ENCODE results near the gene HDAC9.

The HDAC9 gene

DNA sequence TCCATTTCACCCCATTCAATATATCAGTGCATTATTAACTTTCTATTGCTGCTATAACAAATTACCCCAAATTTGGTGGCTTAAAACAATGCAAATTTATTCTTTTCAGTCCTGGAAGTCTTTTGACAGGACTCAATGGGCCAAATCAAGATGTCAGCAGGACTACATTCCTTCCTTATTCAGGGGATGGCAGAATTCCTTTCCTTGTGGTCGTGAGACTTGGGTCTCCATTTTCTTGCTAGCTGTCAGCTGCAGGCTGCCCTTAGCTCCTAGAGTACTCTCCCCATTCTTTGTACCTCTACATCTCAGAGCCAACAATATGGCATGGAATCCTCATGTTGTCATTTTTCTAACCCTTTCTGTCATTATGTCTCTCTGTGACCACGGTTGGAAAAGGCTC lies 310.6 kb downstream of the HDAC9 start:
- no peak overlapping the region for H2AFZ ChIP-seq (ENCODE audit: low read depth, low read length)
- no peaks in the 10 kb centered on the region for H4K20me1 ChIP-seq (ENCODE audit: insufficient read depth, low read length)
- no peaks in the 10 kb centered on the region for H3K79me2 ChIP-seq (ENCODE audit: low read length)
- no peak overlapping the region for H3K4me2 ChIP-seq (ENCODE audit: low read length)
- H3K27ac ChIP-seq (ENCODE audit: low read length): no peak overlapping the region
- no peak overlapping the region for H3K9ac ChIP-seq (ENCODE audit: low read length)
- H3K36me3 ChIP-seq (replicated peaks; ENCODE audit: low read depth, low read length): no peaks in the 10 kb centered on the region
- H3K27me3 ChIP-seq (ENCODE audit: low read depth, low read length): no peaks in the 10 kb centered on the region
- H3K4me1 ChIP-seq (ENCODE audit: low read length): no peaks in the 10 kb centered on the region
- no peak overlapping the region for H3K4me3 ChIP-seq (ENCODE audit: low read length)
- TF ChIP-seq, protein P1, sequence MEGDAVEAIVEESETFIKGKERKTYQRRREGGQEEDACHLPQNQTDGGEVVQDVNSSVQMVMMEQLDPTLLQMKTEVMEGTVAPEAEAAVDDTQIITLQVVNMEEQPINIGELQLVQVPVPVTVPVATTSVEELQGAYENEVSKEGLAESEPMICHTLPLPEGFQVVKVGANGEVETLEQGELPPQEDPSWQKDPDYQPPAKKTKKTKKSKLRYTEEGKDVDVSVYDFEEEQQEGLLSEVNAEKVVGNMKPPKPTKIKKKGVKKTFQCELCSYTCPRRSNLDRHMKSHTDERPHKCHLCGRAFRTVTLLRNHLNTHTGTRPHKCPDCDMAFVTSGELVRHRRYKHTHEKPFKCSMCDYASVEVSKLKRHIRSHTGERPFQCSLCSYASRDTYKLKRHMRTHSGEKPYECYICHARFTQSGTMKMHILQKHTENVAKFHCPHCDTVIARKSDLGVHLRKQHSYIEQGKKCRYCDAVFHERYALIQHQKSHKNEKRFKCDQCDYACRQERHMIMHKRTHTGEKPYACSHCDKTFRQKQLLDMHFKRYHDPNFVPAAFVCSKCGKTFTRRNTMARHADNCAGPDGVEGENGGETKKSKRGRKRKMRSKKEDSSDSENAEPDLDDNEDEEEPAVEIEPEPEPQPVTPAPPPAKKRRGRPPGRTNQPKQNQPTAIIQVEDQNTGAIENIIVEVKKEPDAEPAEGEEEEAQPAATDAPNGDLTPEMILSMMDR (IDR thresholded peaks at IDR 0.05; ENCODE audit: low read depth, low read length): no peak
- TF ChIP-seq EZH2phosphoT487 (IDR thresholded peaks at IDR 0.05; ENCODE audit: low read depth): no peak
- H3K9me3 ChIP-seq (ENCODE audit: insufficient read depth, low read length): no peaks in the 10 kb centered on the region

DNA sequence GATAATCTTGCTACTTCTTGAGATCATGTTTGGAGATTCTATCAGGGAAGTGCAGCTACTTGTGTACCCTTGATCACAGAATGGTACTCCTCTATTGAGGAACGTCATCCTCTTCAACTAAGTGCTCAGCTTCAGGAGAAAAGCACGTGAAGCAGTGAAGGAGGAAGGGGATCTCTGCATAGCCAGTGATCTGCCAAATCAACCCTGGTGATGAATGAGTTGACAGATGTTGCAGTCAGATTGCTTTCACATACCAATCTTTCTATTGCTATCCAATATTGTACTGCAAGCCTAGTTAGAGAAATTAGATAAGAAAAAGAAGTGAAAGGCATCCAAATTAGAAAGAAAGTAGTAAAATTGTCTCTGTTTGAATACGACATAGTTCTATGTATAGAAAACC lies 312.5 kb downstream of the HDAC9 start:
- Histone ChIP-seq H3K4me2 (ENCODE audit: low read length) (no peak overlapping the region), H3K79me2 (ENCODE audit: low read length) (no peaks in the 10 kb centered on the region), H3K36me3 (replicated peaks; ENCODE audit: low read depth, low read length) (no peaks in the 10 kb centered on the region), H3K4me1 (ENCODE audit: low read length) (no peaks in the 10 kb centered on the region), H2AFZ (ENCODE audit: low read depth, low read length) (no peak overlapping the region), H4K20me1 (ENCODE audit: insufficient read depth, low read length) (no peaks in the 10 kb centered on the region), H3K9ac (ENCODE audit: low read length) (no peak overlapping the region), H3K27ac (ENCODE audit: low read length) (no peak overlapping the region), H3K27me3 (ENCODE audit: low read depth, low read length) (no peaks in the 10 kb centered on the region), H3K9me3 (ENCODE audit: insufficient read depth, low read length) (no peaks in the 10 kb centered on the region), H3K4me3 (ENCODE audit: low read length) (no peak overlapping the region)
- TF ChIP-seq, protein P1 (IDR thresholded peaks at IDR 0.05; ENCODE audit: low read depth, low read length): no peak
- no peak for TF ChIP-seq EZH2phosphoT487 (IDR thresholded peaks at IDR 0.05; ENCODE audit: low read depth)

DNA sequence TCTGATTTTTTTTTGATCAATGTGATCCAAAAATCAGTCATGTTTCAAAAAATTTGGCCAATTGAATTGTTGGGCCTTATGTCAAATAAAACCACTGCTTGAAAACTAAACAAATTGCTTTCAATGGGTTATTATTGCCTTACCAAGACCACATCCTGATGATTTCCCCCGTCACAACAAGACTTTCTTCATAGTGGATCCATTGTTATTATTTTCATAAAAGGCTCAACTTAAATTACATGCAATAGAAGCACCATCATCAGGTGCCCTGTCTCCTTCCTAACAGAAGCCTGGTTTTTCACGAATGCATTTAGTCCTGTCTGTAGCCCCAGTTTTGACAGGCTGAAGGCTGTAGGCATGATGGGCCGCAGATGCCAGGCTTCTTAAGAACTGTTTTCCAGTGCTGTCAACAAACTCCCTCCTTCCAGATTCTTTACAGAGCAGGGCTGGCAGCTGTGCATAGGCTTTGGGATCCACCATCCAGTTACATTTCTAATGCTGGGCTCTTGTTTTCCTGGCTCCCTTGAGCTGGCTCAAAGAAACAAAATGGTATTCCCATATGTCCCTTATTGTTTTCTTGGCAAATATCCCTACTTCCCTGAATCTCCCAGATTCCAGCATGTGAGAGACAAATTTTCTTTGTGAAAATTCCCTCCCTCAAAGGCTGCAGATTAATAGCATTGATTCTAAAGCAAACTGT lies 319.9 kb downstream of the HDAC9 start:
- Histone ChIP-seq H3K27ac (ENCODE audit: low read length) (no peak overlapping the region), H3K4me3 (ENCODE audit: low read length) (no peak overlapping the region), H3K36me3 (replicated peaks; ENCODE audit: low read depth, low read length) (no peaks in the 10 kb centered on the region), H3K79me2 (ENCODE audit: low read length) (no peaks in the 10 kb centered on the region), H3K9me3 (ENCODE audit: insufficient read depth, low read length) (no peaks in the 10 kb centered on the region), H4K20me1 (ENCODE audit: insufficient read depth, low read length) (no peaks in the 10 kb centered on the region), H3K4me1 (ENCODE audit: low read length) (no peaks in the 10 kb centered on the region), H3K4me2 (ENCODE audit: low read length) (no peak overlapping the region), H3K9ac (ENCODE audit: low read length) (no peak overlapping the region), H2AFZ (ENCODE audit: low read depth, low read length) (no peak overlapping the region), H3K27me3 (ENCODE audit: low read depth, low read length) (no peaks in the 10 kb centered on the region)
- TF ChIP-seq, protein P1 (IDR thresholded peaks at IDR 0.05; ENCODE audit: low read depth, low read length): no peak
- TF ChIP-seq EZH2phosphoT487 (IDR thresholded peaks at IDR 0.05; ENCODE audit: low read depth): no peak

DNA sequence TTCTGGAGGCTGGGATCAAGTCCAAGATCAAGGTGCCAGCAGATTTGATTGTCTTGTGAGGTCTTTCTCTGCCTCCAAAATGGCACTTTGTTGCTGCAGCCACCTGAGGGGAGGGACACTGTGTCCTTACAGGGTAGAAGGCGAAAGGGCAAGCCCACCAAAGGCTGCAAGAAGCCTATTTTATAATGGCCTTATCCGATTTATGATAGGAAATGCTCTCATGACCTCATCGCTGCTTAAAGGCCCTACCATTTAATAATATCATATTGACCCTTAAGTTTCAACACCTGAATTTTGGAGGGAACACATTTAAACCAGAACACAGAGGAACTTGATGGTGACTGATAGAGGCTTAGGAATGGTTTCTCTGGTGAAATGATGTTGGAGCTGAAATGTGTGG lies 325.4 kb downstream of the HDAC9 start:
- H3K4me3 ChIP-seq (ENCODE audit: low read length): no peak overlapping the region
- H3K9ac ChIP-seq (ENCODE audit: low read length): no peak overlapping the region
- no peaks in the 10 kb centered on the region for H3K27me3 ChIP-seq (ENCODE audit: low read depth, low read length)
- no peaks in the 10 kb centered on the region for H4K20me1 ChIP-seq (ENCODE audit: insufficient read depth, low read length)
- no peaks in the 10 kb centered on the region for H3K79me2 ChIP-seq (ENCODE audit: low read length)
- no peak overlapping the region for H3K27ac ChIP-seq (ENCODE audit: low read length)
- H3K36me3 ChIP-seq (replicated peaks; ENCODE audit: low read depth, low read length): no peaks in the 10 kb centered on the region
- no peak overlapping the region for H3K4me2 ChIP-seq (ENCODE audit: low read length)
- H2AFZ ChIP-seq (ENCODE audit: low read depth, low read length): no peak overlapping the region
- no peaks in the 10 kb centered on the region for H3K4me1 ChIP-seq (ENCODE audit: low read length)
- TF ChIP-seq EZH2phosphoT487 (IDR thresholded peaks at IDR 0.05; ENCODE audit: low read depth): no peak
- no peaks in the 10 kb centered on the region for H3K9me3 ChIP-seq (ENCODE audit: insufficient read depth, low read length)

Measured in OCI-LY3 (cell line).